ENCODE data around the gene APOBEC3B.
"Not testable (repeated sequence)": the region's sequence is repeated elsewhere in the genome, so short reads cannot be mapped to it uniquely, and the experiment has no call there.

The APOBEC3B gene

DNA sequence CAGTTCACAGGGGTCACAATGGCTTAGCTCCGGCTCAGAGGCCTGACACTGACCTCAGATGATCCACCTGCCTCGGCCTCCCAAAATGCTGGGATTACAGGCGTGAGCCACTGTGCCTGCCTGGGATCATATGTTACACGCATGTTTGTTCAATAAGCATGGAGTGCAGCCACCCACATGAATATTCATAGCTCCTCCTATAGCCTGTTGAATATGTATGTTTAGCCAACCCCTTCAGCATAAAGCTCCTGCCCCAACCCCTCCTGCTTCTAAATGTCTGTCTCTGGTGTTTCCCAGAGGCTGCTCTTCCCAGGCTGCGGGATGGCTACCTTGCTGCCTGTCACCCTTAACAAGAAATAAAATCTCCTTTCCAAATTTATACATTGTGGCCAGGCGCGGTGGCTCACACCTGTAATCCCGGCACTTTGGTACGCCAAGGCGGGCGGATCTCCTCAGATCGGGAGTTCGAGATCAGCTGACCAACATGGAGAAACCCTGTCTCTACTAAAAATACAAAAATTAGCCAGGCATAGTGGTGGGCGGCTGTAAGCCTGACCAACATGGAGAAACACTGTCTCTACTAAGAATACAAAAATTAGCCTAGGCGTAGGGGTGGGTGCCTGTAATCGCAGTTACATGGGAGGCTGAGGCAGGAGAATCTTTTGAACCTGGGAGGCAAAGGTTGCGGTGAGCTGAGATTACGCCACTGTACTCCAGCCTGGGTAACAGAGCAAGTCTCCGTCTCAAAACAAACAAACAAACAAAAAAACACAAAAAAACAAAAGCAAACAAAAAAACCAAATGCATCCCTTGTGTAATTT lies 57.4 kb downstream of the APOBEC3B start:
- DNase-seq = no peak

DNA sequence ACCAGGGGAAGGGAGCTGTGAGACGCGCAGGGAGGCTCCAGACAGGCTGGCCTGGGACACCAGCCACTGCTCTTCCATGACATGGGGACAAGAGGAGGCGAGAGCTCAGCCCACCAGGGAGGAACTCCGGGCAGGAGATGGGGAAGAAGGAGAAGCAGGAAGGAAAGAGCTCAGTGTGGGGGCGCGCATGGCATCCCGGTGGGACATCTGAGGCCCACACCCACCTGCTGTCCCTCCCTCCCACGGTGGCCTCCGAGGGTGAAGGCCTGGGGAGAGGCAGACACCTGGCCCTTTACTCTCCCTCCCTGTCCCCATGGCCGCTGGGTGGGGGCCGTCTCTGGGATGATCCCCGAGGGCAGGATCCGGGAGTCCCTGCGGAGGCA lies 58.0 kb downstream of the APOBEC3B start:
- DNase-seq = not testable (repeated sequence)

DNA sequence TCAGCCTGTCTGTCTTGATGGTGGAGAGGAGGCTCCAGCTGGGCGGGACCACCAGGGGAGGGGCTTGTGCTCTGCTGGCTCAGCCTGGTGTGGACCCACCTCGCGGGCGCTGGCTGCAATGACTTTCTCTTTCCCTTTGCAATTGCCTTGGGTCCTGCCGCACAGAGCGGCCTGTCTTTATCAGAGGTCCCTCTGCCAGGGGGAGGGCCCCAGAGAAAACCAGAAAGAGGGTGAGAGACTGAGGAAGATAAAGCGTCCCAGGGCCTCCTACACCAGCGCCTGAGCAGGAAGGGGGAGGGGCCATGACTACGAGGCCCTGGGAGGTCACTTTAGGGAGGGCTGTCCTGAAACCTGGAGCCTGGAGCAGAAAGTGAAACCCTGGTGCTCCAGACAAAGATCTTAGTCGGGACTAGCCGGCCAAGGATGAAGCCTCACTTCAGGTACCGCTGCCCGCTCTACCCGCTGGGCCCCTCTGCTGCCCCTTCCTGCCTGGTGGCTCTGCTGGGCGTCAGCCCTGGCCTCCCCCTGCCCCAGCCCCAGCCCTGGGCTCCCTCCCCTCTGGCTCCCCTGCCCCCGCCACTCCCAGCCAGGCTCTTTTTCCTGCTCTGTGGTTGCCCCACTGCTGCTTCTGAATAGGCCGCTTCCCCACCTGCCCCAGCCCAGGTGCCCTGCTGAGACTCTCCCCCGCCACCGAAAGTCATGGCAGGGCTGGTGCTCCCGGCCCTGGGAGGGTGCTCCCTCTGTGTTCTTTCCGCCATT lies 58.6 kb downstream of the APOBEC3B start, which contains the start of gene APOBEC3F:
Gene APOBEC3F, plus strand, starts transcription at position 327 of the 759 bp plus-strand sequence. Its CDS starts 97 bp downstream, at position 424.
- not testable (repeated sequence) for DNase-seq

DNA sequence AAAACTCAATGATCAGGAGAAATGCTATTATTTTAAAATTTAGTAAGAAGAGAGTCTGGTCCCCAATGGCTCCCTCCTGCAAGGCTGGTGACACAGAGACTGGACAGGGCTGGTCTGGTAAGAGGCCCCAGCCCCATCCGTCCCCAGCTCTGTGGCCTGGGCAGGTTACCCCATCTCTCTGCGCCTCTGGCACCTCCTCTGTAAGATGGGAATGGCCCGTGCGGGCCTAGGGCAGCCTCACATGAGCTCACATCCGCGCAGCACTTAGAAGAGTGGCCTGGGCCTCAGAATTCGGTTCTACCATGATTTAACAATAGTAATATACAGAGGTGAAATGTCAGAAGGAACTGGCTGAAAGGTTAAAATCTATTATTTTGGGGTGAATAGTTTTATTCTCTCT lies 59.8 kb downstream of the APOBEC3B start:
- no peak for DNase-seq
